Sigmoid colon (tissue), 7 donors: ENCODE data around the gene PCDHA5. TPM values are rescaled to one million over a fixed set of nuclear protein-coding genes. Genes with fewer than 3 reads are reported as not detected.
"Not testable (repeated sequence)": the region's sequence is repeated elsewhere in the genome, so short reads cannot be mapped to it uniquely, and the experiment has no call there.

Experiments used
- DNase-seq: peaks from one replicate; pipeline ENCODE4 v3.0.0-alpha.2; 2019
- H3K27ac ChIP-seq, 4 donors: fragments of 200-600 bp; sonication (generic); one replicate each; pipeline ENCODE4 v1.5.1; 2016 to 2019; ENCODE audit warnings: mild to moderate bottlenecking in 1 of 4
- H3K27me3 ChIP-seq, 3 donors: fragments of 200-600 bp; sonication (generic); one replicate each; pipeline ENCODE4 v1.5.1; 2019; ENCODE audit warnings: mild to moderate bottlenecking in 1 of 3
- H3K36me3 ChIP-seq, 4 donors: fragments of 200-600 bp; sonication (generic); one replicate each; pipeline ENCODE4 v1.5.1; 2016 to 2019
- H3K4me1 ChIP-seq, 4 donors: fragments of 200-600 bp; sonication (generic); one replicate each; pipeline ENCODE4 v1.5.1; 2017 to 2019
- H3K4me3 ChIP-seq, 4 donors: fragments of 200-600 bp; sonication (generic); one replicate each; pipeline ENCODE4 v1.5.1; 2017 to 2019; ENCODE audit warnings: mild to moderate bottlenecking in 2 of 4, moderate library complexity in 1 of 4
- H3K9me3 ChIP-seq, 4 donors: fragments of 200-600 bp in 3 of 4; sonication (generic) in 3 of 4; one replicate each; pipeline versions ENCODE4 v1.5.1 to v1.6.1; 2013 to 2019
- EP300 ChIP-seq, 4 donors: sonication (generic); formaldehyde crosslinking; IDR thresholded peaks; one replicate each; pipeline ENCODE4 v1.6.1; 2017; ENCODE audit warnings: antibody characterized with exemption in 4 of 4
- POLR2A ChIP-seq, 2 donors: fragments of 450-650 bp; IDR thresholded peaks; one replicate each; pipeline ENCODE4 v1.6.1; 2016; ENCODE audit warnings: antibody characterized with exemption in 2 of 2, mild to moderate bottlenecking in 2 of 2, moderate library complexity in 2 of 2
- POLR2AphosphoS5 ChIP-seq, 4 donors: sonication (generic); formaldehyde crosslinking; IDR thresholded peaks; one replicate each; pipeline ENCODE4 v1.6.1; 2017; ENCODE audit warnings: antibody characterized with exemption in 4 of 4
- WGBS, 2 donors: extraction: QIAGEN DNeasy Blood & Tissue Kit; methylation state at CpG; one replicate each; pipeline ENCODE4 v1.1.7; 2013; 5-methylcytosine and 5-hydroxymethylcytosine counted together
- intact Hi-C: fragments of 100-400 bp; cut with DNase I; formaldehyde crosslinking; loops from one replicate; pipeline ENCODE4 v1.15.1; 2023
- polyA plus RNA-seq, 3 donors: library from polyadenylated mRNA; stranded (reverse); fragments of 200-250 nt; gene quantifications; one replicate each; pipeline ENCODE4 v1.2.3, GENCODE V29; 2013
- total RNA-seq, 4 donors: library from RNA; depleted of rRNA; stranded (reverse); fragments of >200 nt; gene quantifications; one replicate each; pipeline ENCODE4 v1.1.0, GENCODE V29; 2016
- TF ChIP-seq, protein P1 (sequence below), 4 experiments: fragments of 450-650 bp in 3 of 4; fragments of 200-600 bp in 1 of 4; IDR thresholded peaks; one replicate each; pipeline ENCODE4 v1.5.1; 2016 to 2019; ENCODE audit warnings: antibody characterized with exemption in 4 of 4, mild to moderate bottlenecking in 3 of 4, moderate library complexity in 2 of 4
- donor health status: healthy with polysubstance abuse.
- donor health status: Bipolar disorder and iron deficiency.
- donor health status: healthy.

PCDHA5 gene
- total and polyA plus RNA-seq, 7 donors, result 0.09 to 1.7 (median 0.36) TPM; not detected in 2

DNA sequence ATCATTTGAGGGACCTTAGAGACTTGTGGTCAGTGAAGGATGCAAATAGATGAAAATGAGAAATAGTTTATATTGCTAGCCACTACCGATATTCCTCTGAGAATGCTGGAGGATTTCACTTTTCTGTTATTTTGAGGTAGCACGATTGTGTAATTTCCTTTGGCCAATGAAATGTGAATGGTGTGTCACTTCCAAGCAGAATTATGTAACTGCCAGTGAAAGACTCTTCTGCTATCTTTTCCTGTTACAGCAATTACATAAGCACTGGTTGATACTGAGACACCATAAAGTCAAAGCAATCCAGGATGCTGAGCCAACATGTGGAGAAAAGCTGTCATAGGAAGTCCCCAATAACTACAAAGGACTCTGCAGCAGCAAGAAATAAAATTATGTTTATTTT lies 30.3 kb upstream of the PCDHA5 start:
- H3K27me3 ChIP-seq, result peaks cover 0 to 80% (median 14%) of the 10 kb centered on the region in 3 donors
- intact Hi-C loops, result no loop called here
- no peak overlapping the region for H3K4me3 ChIP-seq
- H3K27ac ChIP-seq, result no peak overlapping the region
- WGBS, 2 donors, result 22 to 47% methylated on average over 2 of the region's 2 CpGs
- peaks cover 11 to 49% (median 40%) of the 10 kb centered on the region in 4 donors for H3K9me3 ChIP-seq
- no peaks in the 10 kb centered on the region for H3K36me3 ChIP-seq
- no peak for DNase-seq
- TF ChIP-seq EP300 (IDR thresholded peaks at IDR 0.05) (no peak), POLR2AphosphoS5 (IDR thresholded peaks at IDR 0.05) (no peak), POLR2A (IDR thresholded peaks at IDR 0.05) (no peak)
- TF ChIP-seq, protein P1, sequence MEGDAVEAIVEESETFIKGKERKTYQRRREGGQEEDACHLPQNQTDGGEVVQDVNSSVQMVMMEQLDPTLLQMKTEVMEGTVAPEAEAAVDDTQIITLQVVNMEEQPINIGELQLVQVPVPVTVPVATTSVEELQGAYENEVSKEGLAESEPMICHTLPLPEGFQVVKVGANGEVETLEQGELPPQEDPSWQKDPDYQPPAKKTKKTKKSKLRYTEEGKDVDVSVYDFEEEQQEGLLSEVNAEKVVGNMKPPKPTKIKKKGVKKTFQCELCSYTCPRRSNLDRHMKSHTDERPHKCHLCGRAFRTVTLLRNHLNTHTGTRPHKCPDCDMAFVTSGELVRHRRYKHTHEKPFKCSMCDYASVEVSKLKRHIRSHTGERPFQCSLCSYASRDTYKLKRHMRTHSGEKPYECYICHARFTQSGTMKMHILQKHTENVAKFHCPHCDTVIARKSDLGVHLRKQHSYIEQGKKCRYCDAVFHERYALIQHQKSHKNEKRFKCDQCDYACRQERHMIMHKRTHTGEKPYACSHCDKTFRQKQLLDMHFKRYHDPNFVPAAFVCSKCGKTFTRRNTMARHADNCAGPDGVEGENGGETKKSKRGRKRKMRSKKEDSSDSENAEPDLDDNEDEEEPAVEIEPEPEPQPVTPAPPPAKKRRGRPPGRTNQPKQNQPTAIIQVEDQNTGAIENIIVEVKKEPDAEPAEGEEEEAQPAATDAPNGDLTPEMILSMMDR (IDR thresholded peaks at IDR 0.05), result no peak
- H3K4me1 ChIP-seq, result no peaks in the 10 kb centered on the region

DNA sequence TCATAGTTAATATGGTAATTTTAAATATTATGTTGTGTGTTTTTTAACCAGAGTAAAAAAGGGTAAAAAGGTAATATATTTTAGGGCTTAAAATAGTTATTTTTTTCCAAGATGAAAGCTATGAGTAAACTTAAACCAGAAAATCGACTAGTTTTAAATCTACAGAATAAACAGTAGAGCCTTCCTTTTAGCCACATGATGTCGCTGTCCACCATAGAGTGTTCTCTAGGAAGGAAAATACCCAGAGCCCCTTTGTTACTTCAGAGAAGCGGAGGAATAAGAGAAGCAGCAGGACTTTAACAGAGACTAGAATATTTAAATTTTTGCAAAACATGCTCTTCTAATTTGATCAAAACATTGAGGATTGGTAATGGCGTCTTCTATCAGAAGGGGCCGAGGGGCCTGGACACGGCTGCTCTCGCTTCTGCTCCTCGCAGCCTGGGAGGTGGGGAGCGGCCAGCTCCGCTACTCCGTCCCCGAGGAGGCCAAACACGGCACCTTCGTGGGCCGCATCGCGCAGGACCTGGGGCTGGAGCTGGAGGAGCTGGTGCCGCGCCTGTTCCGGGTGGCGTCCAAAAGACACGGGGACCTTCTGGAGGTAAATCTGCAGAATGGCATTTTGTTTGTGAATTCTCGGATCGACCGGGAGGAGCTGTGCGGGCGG lies 26.7 kb upstream of the PCDHA5 start, which contains the start of gene PCDHA2:
Gene PCDHA2, plus strand, starts transcription at position 258 of the 664 bp plus-strand sequence.
- H3K27ac ChIP-seq, result no peak within 1 kb of the TSS
- peak within 1 kb of the TSS in 3 of 4 donors; percentile 16 to 28 (median 25) for H3K4me3 ChIP-seq
- H3K9me3 ChIP-seq, result peaks cover 0 to 34% (median 25%) of the 10 kb centered on the region in 4 donors
- DNase-seq, result no peak
- H3K27me3 ChIP-seq, result peaks cover 0 to 74% (median 0%) of the 10 kb centered on the region in 3 donors
- 28 to 48% methylated on average over 27 of the region's 27 CpGs for WGBS, 2 donors
- no peaks in the 10 kb centered on the region for H3K4me1 ChIP-seq
- no peak for TF ChIP-seq POLR2A (IDR thresholded peaks at IDR 0.05)
- TF ChIP-seq, protein P1 (IDR thresholded peaks at IDR 0.05), result no peak
- TF ChIP-seq POLR2AphosphoS5 (IDR thresholded peaks at IDR 0.05), result no peak
- no peak for TF ChIP-seq EP300 (IDR thresholded peaks at IDR 0.05)
- no peaks in the 10 kb centered on the region for H3K36me3 ChIP-seq
- intact Hi-C loops, result no loop called here

DNA sequence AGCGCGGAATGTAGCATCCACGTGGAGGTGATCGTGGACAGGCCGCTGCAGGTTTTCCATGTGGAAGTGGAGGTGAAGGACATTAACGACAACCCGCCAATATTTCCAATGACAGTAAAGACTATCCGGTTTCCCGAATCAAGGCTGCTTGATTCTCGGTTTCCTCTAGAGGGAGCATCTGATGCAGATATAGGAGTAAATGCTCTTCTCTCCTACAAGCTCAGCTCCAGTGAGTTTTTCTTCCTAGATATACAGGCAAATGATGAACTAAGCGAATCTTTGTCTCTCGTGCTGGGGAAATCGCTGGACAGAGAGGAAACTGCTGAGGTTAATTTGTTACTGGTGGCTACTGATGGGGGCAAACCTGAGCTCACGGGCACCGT lies 26.2 kb upstream of the PCDHA5 start:
- Histone ChIP-seq H3K27me3 (peaks cover 0 to 70% (median 0%) of the 10 kb centered on the region in 3 donors), H3K27ac (no peak overlapping the region), H3K9me3 (peaks cover 0 to 31% (median 25%) of the 10 kb centered on the region in 4 donors), H3K4me3 (peak overlapping the region in 3 of 4 donors; percentile 16 to 28 (median 25)), H3K4me1 (no peaks in the 10 kb centered on the region), H3K36me3 (no peaks in the 10 kb centered on the region)
- intact Hi-C loops, result no loop called here
- 26 to 47% methylated on average over 15 of the region's 15 CpGs for WGBS, 2 donors
- TF ChIP-seq POLR2A (IDR thresholded peaks at IDR 0.05), result no peak
- TF ChIP-seq POLR2AphosphoS5 (IDR thresholded peaks at IDR 0.05), result no peak
- TF ChIP-seq EP300 (IDR thresholded peaks at IDR 0.05), result no peak
- TF ChIP-seq, protein P1 (IDR thresholded peaks at IDR 0.05), result no peak
- no peak for DNase-seq

DNA sequence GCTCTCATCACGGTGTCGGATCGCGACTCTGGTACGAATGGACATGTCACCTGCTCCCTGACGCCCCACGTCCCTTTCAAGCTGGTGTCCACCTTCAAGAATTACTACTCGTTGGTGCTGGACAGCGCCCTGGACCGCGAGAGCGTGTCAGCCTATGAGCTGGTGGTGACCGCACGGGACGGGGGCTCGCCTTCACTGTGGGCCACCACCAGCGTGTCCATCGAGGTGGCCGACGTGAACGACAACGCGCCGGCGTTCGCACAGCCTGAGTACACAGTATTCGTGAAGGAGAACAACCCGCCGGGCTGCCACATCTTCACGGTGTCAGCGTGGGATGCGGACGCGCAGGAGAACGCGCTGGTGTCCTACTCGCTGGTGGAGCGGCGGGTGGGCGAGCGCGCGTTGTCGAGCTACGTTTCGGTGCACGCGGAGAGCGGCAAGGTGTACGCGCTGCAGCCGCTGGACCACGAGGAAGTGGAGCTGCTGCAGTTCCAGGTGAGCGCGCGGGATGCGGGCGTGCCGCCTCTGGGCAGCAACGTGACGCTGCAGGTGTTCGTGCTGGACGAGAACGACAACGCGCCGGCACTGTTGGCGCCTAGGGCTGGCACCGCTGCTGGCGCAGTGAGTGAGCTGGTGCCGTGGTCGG lies 25.2 kb upstream of the PCDHA5 start:
- H3K4me3 ChIP-seq, H3K36me3 ChIP-seq, DNase-seq, intact Hi-C loops, H3K4me1 ChIP-seq, H3K27ac ChIP-seq: not testable (repeated sequence)
- peaks cover 0 to 31% (median 27%) of the 10 kb centered on the region in 4 donors for H3K9me3 ChIP-seq
- WGBS, 2 donors, result 65 to 80% methylated on average over 72 of the region's 72 CpGs
- H3K27me3 ChIP-seq, result peaks cover 0 to 72% (median 0%) of the 10 kb centered on the region in 3 donors

DNA sequence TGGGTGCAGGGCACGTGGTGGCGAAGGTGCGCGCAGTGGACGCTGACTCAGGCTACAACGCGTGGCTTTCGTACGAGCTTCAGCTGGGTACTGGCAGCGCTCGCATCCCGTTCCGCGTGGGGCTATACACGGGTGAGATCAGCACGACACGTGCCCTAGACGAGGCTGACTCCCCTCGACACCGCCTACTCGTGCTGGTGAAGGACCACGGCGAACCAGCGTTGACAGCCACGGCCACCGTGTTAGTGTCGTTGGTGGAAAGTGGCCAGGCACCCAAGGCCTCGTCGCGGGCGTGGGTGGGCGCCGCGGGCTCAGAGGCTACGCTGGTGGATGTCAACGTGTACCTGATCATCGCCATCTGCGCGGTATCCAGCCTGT lies 24.7 kb upstream of the PCDHA5 start:
- TF ChIP-seq POLR2AphosphoS5 (IDR thresholded peaks at IDR 0.05) (no peak), EP300 (IDR thresholded peaks at IDR 0.05) (no peak), POLR2A (IDR thresholded peaks at IDR 0.05) (no peak)
- TF ChIP-seq, protein P1 (IDR thresholded peaks at IDR 0.05), result no peak
- Histone ChIP-seq H3K4me1 (no peaks in the 10 kb centered on the region), H3K27me3 (peaks cover 0 to 77% (median 0%) of the 10 kb centered on the region in 3 donors), H3K9me3 (peaks cover 0 to 31% (median 29%) of the 10 kb centered on the region in 4 donors), H3K27ac (no peak overlapping the region), H3K4me3 (no peak overlapping the region), H3K36me3 (no peaks in the 10 kb centered on the region)
- WGBS, 2 donors, result 65 to 82% methylated on average over 39 of the region's 39 CpGs
- intact Hi-C loops, result no loop called here
- DNase-seq, result no peak
